B cell (primary cell): ENCODE measurements around the gene BLM. TPM values are rescaled to one million over a fixed set of nuclear protein-coding genes. Genes with fewer than 3 reads are reported as not detected.
A peak's percentile ranks its signal among the peaks of the same experiment; 100 is the strongest.
"Not testable (repeated sequence)": the region's sequence is repeated elsewhere in the genome, so short reads cannot be mapped to it uniquely, and the experiment has no call there.

Source experiments
- ATAC-seq: fragments of 200-7000 bp; cut with Tn5 transposase; one replicate; pipeline ENCODE4 v1.10.0; 2021; ENCODE audit warnings: low read depth, mild to moderate bottlenecking, moderate number of reproducible peaks, moderate library complexity
- CTCF ChIA-PET: fragments of 350-600 bp; sonication (Branson Sonifier 250); formaldehyde crosslinking; loops from one replicate; lab custom pipeline; 2021; ENCODE audit warnings: antibody characterized with exemption, inconsistent platforms; lab: Charles Lee
- POLR2A ChIA-PET: fragments of 350-600 bp; sonication (Branson Sonifier 250); formaldehyde crosslinking; loops from one replicate; lab custom pipeline; 2021; ENCODE audit warnings: antibody characterized with exemption; lab: Charles Lee
- DNase-seq: peaks from one replicate; pipeline ENCODE4 v3.0.0; 2013
- H2AFZ ChIP-seq: 2 replicates; pipeline ENCODE4 v1.6.1; 2012; ENCODE audit warnings: mild to moderate bottlenecking, low read depth, low read length; ENCODE audit not compliant: insufficient read depth, poor library complexity, severe bottlenecking
- H3K27ac ChIP-seq, 2 donors: 1 replicate in 1 of 2; 2 replicates in 1 of 2; pipeline ENCODE4 v1.5.1; 2012 to 2013; ENCODE audit warnings: low read length in 2 of 2, mild to moderate bottlenecking in 2 of 2, moderate library complexity in 1 of 2
- H3K27me3 ChIP-seq, 4 experiments: fragments of 200-600 bp in 1 of 4; sonication (generic) in 1 of 4; replicated peaks in 1 of 4; 1 replicate in 2 of 4; 2 replicates in 2 of 4; pipeline versions ENCODE4 v1.6.1 to v1.7.0; 2013 to 2016; ENCODE audit warnings: low read length in 3 of 4, mild to moderate bottlenecking in 2 of 4, mixed read lengths in 1 of 4, moderate library complexity in 1 of 4; ENCODE audit not compliant: insufficient read depth in 4 of 4, control insufficient read depth in 3 of 4; ENCODE audit errors: control extremely low read depth in 1 of 4
- H3K36me3 ChIP-seq, 2 experiments: replicated peaks in 1 of 2; 1 replicate in 1 of 2; 2 replicates in 1 of 2; pipeline versions ENCODE4 v1.6.1 to v1.7.1; 2013; ENCODE audit warnings: low read length in 1 of 2; ENCODE audit not compliant: insufficient read depth in 2 of 2, control insufficient read depth in 1 of 2; ENCODE audit errors: control extremely low read depth in 1 of 2, extremely low read depth in 1 of 2
- H3K4me1 ChIP-seq, 2 donors: fragments of 200-600 bp in 1 of 2; sonication (generic) in 1 of 2; 1 replicate in 1 of 2; 2 replicates in 1 of 2; pipeline versions ENCODE4 v1.5.1 to v1.6.1; 2013 to 2017; ENCODE audit warnings: low read length in 2 of 2; ENCODE audit not compliant: control insufficient read depth in 2 of 2, insufficient read depth in 2 of 2
- H3K4me2 ChIP-seq: replicated peaks from 2 replicates; pipeline ENCODE3; 2012; ENCODE audit warnings: mild to moderate bottlenecking, low read depth, low read length; ENCODE audit not compliant: poor library complexity, severe bottlenecking
- H3K4me3 ChIP-seq, 5 experiments: fragments of 200-600 bp in 1 of 5; sonication (generic) in 1 of 5; 1 replicate in 3 of 5; 2 replicates in 2 of 5; pipeline versions ENCODE4 v1.5.1 to v1.7.0; 2011 to 2016; ENCODE audit warnings: low read length in 4 of 5, mild to moderate bottlenecking in 4 of 5, low read depth in 2 of 5, control low read depth in 1 of 5, moderate library complexity in 1 of 5; ENCODE audit not compliant: insufficient read depth in 1 of 5; ENCODE audit errors: control extremely low read depth in 1 of 5, extremely low read depth in 1 of 5
- H3K79me2 ChIP-seq: fragments of 200-600 bp; sonication (generic); one replicate; pipeline ENCODE4 v1.6.0; 2016; ENCODE audit warnings: low read length; ENCODE audit not compliant: control insufficient read depth, insufficient read depth
- H3K9ac ChIP-seq: fragments of 200-600 bp; sonication (generic); 2 replicates; pipeline ENCODE4 v1.6.1; 2017; ENCODE audit warnings: mild to moderate bottlenecking, low read length, moderate library complexity
- H3K9me3 ChIP-seq, 3 donors: one replicate each; pipeline versions ENCODE4 v1.6.1 to v1.7.1; 2013; ENCODE audit warnings: low read length in 2 of 3; ENCODE audit not compliant: control insufficient read depth in 2 of 3, insufficient read depth in 1 of 3; ENCODE audit errors: control extremely low read depth in 1 of 3
- H4K20me1 ChIP-seq: 2 replicates; pipeline ENCODE4 v1.6.0; 2012; ENCODE audit warnings: mild to moderate bottlenecking, low read length; ENCODE audit not compliant: insufficient read depth, control insufficient read depth, poor library complexity, severe bottlenecking
- H3K27ac Mint-ChIP-seq: one replicate; pipeline ENCODE4 v1.8.0; 2021; ENCODE audit warnings: mixed read lengths
- H3K27me3 Mint-ChIP-seq: one replicate; pipeline ENCODE4 v1.8.0; 2021; ENCODE audit warnings: mixed read lengths
- H3K4me1 Mint-ChIP-seq: one replicate; pipeline ENCODE4 v1.8.0; 2021; ENCODE audit warnings: mixed read lengths
- H3K4me3 Mint-ChIP-seq: one replicate; pipeline ENCODE4 v1.8.0; 2021; ENCODE audit warnings: mixed read lengths
- H3K9me3 Mint-ChIP-seq: one replicate; pipeline ENCODE4 v1.8.0; 2022; ENCODE audit warnings: mixed read lengths; ENCODE audit not compliant: insufficient read depth
- CTCF ChIP-seq: fragments of 200-600 bp; IDR thresholded peaks from one replicate; pipeline ENCODE4 v1.8.0; 2022; ENCODE audit warnings: antibody characterized with exemption, mild to moderate bottlenecking
- EZH2 ChIP-seq: IDR thresholded peaks from 2 replicates; pipeline ENCODE4 v1.6.1; 2012; ENCODE audit warnings: borderline replicate concordance, low read depth, mild to moderate bottlenecking, moderate library complexity, low read length; ENCODE audit not compliant: insufficient read depth, poor library complexity, severe bottlenecking
- WGBS: methylation state at CpG from one replicate; pipeline ENCODE4 v1.1.5; 2013; ENCODE audit warnings: missing lambda C conversion rate; ENCODE audit not compliant: insufficient coverage; 5-methylcytosine and 5-hydroxymethylcytosine counted together
- intact Hi-C: fragments of 100-400 bp; cut with micrococcal nuclease; formaldehyde crosslinking; loops from one replicate; pipeline ENCODE4 v1.10.0; 2022
- polyA minus RNA-seq: library from RNA; depleted of rRNA, polyadenylated mRNA; stranded (reverse); fragments of >200 nt; gene quantifications from 2 replicates; pipeline ENCODE4 v1.2.3, GENCODE V29; 2012
- polyA plus RNA-seq: library from polyadenylated mRNA; depleted of rRNA; stranded (reverse); fragments of >200 nt; gene quantifications from 2 replicates; pipeline ENCODE4 v1.2.3, GENCODE V29; 2012
- total RNA-seq, 2 donors: library from RNA; stranded (reverse); fragments of 120-200 nt in 1 of 2; gene quantifications; 1 replicate in 1 of 2; 2 replicates in 1 of 2; pipeline versions ENCODE4 v1.2.3 to v1.2.4, GENCODE V29; 2013 to 2022

The BLM gene
- total RNA-seq (17.4 and 17.8 TPM in 2 replicates), polyA plus RNA-seq (5.2 and 8.9 TPM in 2 replicates), polyA minus RNA-seq (5.6 and 10.6 TPM in 2 replicates)
- total RNA-seq (2013), result 20.8 TPM

GRCh38 chr15:90716976-90717821 is at the start of gene BLM:
Gene BLM (plus strand): TSS chr15:90717346. CDS start chr15:90747393, 30,047 bp downstream.
- Mint-ChIP-seq H3K27ac (peak within 1 kb of the TSS; percentile 94), H3K4me1 (peaks cover 28% of the 10 kb centered on the region), H3K9me3 (no peaks in the 10 kb centered on the region), H3K27me3 (no peaks in the 10 kb centered on the region), H3K4me3 (peak within 1 kb of the TSS; percentile 94)
- Histone ChIP-seq H3K79me2 (peaks cover 39% of the 10 kb centered on the region), H3K4me1 (peaks cover 15 to 16% of the 10 kb centered on the region in 2 donors), H3K4me3 (peak within 1 kb of the TSS; percentile 86 to 98 (median 97)), H3K27ac (peak within 1 kb of the TSS; percentile 81 to 89), H2AFZ (peak within 1 kb of the TSS; percentile 80), H3K9me3 (no peaks in the 10 kb centered on the region), H4K20me1 (peaks cover 11% of the 10 kb centered on the region), H3K27me3 (no peaks in the 10 kb centered on the region), H3K4me2 (peak within 1 kb of the TSS; percentile 80), H3K36me3 (peaks cover 0 to 7% of the 10 kb centered on the region in 2 experiments), H3K9ac (peak within 1 kb of the TSS; percentile 83)
- ATAC-seq, result peak; percentile 100
- WGBS, result under 1% methylated on average over 65 of the region's 65 CpGs
- POLR2A ChIA-PET, result interaction anchor here (1.0 to 1.3 kb wide), 3 partner anchors 91 to 218 kb away, joined by 5 to 7 read pairs (median 5); partner anchors contain the start of genes FES and UNC45A
- TF ChIP-seq EZH2 (no peak), CTCF (peak; percentile 30)
- DNase-seq, result peak; percentile 98
- CTCF ChIA-PET, result interaction anchor here (0.5 to 1.5 kb wide), 9 partner anchors 10 to 399 kb away, joined by 3 to 18 read pairs (median 5); partner anchors contain the start of gene UNC45A
- intact Hi-C loops, result loop anchor here (1.0 to 5.0 kb wide), 8 partner anchors 57 to 452 kb away; partner anchors contain the start of genes IQGAP1, NGRN, UNC45A and ZNF774

- not testable (repeated sequence) for H3K27me3 ChIP-seq, DNase-seq, H3K36me3 ChIP-seq, H3K27ac Mint-ChIP-seq, H3K4me3 ChIP-seq, H3K4me2 ChIP-seq, H3K9me3 ChIP-seq, H3K27ac ChIP-seq, H3K9ac ChIP-seq, H3K9me3 Mint-ChIP-seq, ATAC-seq, H3K79me2 ChIP-seq, H3K4me3 Mint-ChIP-seq, H2AFZ ChIP-seq, H4K20me1 ChIP-seq
- intact Hi-C loops, result loop anchor here (2.0 to 10.0 kb wide), 3 partner anchors 19 to 453 kb away; no protein-coding TSS in a partner anchor
- Mint-ChIP-seq H3K27me3 (peaks cover 13% of the 10 kb centered on the region), H3K4me1 (peaks cover 36% of the 10 kb centered on the region)
- CTCF ChIA-PET, result interaction anchor here (0.7 to 2.4 kb wide), 4 partner anchors 10 to 218 kb away, joined by 3 to 11 read pairs (median 4); no protein-coding TSS in a partner anchor
- no CpG with 5 or more reads among the region's 7 CpGs for WGBS
- POLR2A ChIA-PET, result interaction anchor here (1.2 kb wide), 1 partner anchor 8 kb away, joined by 3 read pairs; no protein-coding TSS in a partner anchor
- peaks cover 36 to 43% of the 10 kb centered on the region in 2 donors for H3K4me1 ChIP-seq
Measured at GRCh38 chr15:90667755-90668345, 49.3 kb upstream of the BLM start.

GRCh38 chr15:90670631-90671030 is 46.5 kb upstream of the BLM start:
- ATAC-seq, H3K27ac ChIP-seq, intact Hi-C loops, POLR2A ChIA-PET, H3K36me3 ChIP-seq, H3K9me3 Mint-ChIP-seq, DNase-seq, H3K27me3 ChIP-seq, H4K20me1 ChIP-seq, H3K27me3 Mint-ChIP-seq, H3K9ac ChIP-seq, H3K4me2 ChIP-seq, H3K9me3 ChIP-seq, H3K4me3 Mint-ChIP-seq, H3K27ac Mint-ChIP-seq, H3K4me3 ChIP-seq, H3K79me2 ChIP-seq, H2AFZ ChIP-seq: not testable (repeated sequence)
- peaks cover 18% of the 10 kb centered on the region for H3K4me1 Mint-ChIP-seq
- CTCF ChIA-PET, result interaction anchor here (2.5 kb wide), 1 partner anchor 22 kb away, joined by 8 read pairs; no protein-coding TSS in a partner anchor
- H3K4me1 ChIP-seq, result peaks cover 18 to 24% of the 10 kb centered on the region in 2 donors
- 100% methylated on average over 2 of the region's 8 CpGs for WGBS
